HUES6 (cell line): ENCODE data around the gene THSD7B.

Source experiments
- H3K27ac ChIP-seq: 2 replicates; pipeline ENCODE4 v1.7.0; 2013; ENCODE audit warnings: low read depth, mild to moderate bottlenecking, low read length, inconsistent platforms
- H3K27me3 ChIP-seq: 2 replicates; pipeline ENCODE4 v1.6.1; 2013; ENCODE audit warnings: low read length; ENCODE audit not compliant: control insufficient read depth, insufficient read depth
- H3K36me3 ChIP-seq: 2 replicates; pipeline ENCODE4 v1.6.1; 2013; ENCODE audit warnings: low read length; ENCODE audit not compliant: control insufficient read depth, insufficient read depth
- H3K4me1 ChIP-seq: 2 replicates; pipeline ENCODE4 v1.6.1; 2013; ENCODE audit warnings: low read length; ENCODE audit not compliant: control insufficient read depth, insufficient read depth
- H3K4me3 ChIP-seq: 2 replicates; pipeline ENCODE4 v1.5.1; 2013; ENCODE audit warnings: low read depth, low read length
- H3K9ac ChIP-seq: one replicate; pipeline ENCODE4 v1.6.1; 2013; ENCODE audit warnings: mild to moderate bottlenecking, low read length
- H3K9me3 ChIP-seq: 2 replicates; pipeline ENCODE4 v1.6.1; 2013; ENCODE audit warnings: low read depth, low read length; ENCODE audit not compliant: control insufficient read depth, insufficient read depth

The THSD7B gene

DNA sequence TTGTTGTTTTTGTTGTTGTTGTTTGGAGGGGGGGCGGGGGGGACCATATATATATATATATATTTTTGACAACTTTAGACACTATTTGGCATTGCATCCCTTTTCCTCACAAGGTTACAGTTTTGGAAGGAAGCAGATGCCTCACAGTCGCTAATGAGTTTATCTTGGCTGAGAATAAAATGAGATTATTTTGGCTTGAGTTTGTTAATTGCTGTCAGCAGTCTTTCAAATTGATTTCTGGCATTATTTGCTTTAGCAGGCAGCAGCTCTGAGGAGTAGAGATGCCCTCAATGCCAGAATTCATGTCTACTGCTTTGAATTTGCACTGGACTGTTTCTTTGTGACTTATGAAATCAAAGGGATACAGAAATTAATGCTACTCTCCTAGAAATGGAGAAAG lies 603.8 kb downstream of the THSD7B start:
- Histone ChIP-seq H3K36me3 (no peaks in the 10 kb centered on the region), H3K27me3 (no peaks in the 10 kb centered on the region), H3K27ac (no peak overlapping the region), H3K4me1 (no peaks in the 10 kb centered on the region), H3K4me3 (no peak overlapping the region), H3K9me3 (no peaks in the 10 kb centered on the region), H3K9ac (no peak overlapping the region)

DNA sequence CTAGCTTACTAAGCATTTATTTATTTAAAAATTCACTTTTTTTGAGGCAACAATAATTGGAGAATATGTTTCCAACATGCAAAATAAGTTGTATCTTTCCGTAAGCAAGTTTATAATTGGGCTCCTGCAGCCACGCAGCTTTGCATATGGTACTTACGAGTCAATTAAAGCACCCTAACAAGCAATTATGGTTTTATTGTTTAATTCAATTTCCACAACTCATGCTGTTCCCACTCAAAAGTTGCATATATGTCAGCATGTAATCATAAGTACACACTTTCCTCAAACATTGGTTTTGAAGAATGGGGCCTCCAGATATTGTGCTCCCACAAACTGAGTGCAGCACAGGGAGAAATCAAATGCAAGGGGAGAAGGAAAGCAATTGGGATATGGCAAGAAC lies 613.8 kb downstream of the THSD7B start:
- Histone ChIP-seq H3K4me3 (no peak overlapping the region), H3K27me3 (no peaks in the 10 kb centered on the region), H3K36me3 (no peaks in the 10 kb centered on the region)

DNA sequence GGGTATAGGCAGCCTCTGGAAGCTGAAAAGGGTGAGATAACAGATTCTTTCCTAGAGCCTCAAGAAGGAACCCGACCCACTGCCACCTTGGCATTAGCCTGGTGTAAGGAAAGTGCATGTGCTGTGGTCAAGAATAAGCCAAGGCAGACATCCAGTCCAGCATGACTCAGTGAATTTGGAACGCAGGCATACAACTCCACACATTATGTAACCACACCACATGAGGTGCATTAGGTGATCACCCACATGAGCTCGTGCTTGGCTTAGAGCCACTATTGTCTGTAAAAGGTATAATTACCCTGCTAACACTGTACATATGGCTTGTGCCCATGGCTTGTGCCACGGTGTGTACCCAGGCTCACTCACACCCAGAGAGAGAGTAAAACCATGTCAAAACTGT lies 615.3 kb downstream of the THSD7B start:
- H3K9me3 ChIP-seq, result peaks cover 34% of the 10 kb centered on the region
- H3K4me1 ChIP-seq, result no peaks in the 10 kb centered on the region
- no peak overlapping the region for H3K27ac ChIP-seq
- H3K4me3 ChIP-seq, result no peak overlapping the region
- no peaks in the 10 kb centered on the region for H3K36me3 ChIP-seq
- H3K9ac ChIP-seq, result no peak overlapping the region
- H3K27me3 ChIP-seq, result no peaks in the 10 kb centered on the region

More for the DNA sequence above, 613.8 kb downstream of the THSD7B start:
- Histone ChIP-seq H3K9ac (no peak overlapping the region), H3K4me1 (no peaks in the 10 kb centered on the region), H3K27ac (no peak overlapping the region), H3K9me3 (peaks cover 26% of the 10 kb centered on the region)

DNA sequence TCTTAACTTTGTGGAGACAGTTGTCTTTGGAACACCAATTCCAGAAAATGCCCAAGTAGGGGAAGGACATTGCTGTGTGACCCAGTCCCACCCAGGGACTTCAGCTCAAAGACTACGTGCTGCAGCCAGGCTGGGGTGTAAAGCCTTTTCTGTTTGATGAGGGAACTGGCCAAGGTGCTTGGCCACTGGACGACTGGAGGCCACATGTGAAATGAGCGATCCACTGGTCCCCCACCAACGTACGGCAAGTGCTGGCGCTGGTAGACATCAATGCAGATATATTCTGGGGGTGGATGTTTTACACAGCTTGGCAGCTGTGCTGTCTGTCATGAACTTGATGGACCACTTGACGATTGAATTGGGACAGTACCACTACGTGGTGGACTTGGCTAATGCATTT lies 616.4 kb downstream of the THSD7B start:
- no peak overlapping the region for H3K9ac ChIP-seq
- H3K9me3 ChIP-seq, result peaks cover 34% of the 10 kb centered on the region
- no peak overlapping the region for H3K4me3 ChIP-seq
- no peaks in the 10 kb centered on the region for H3K36me3 ChIP-seq
- no peak overlapping the region for H3K27ac ChIP-seq
- no peaks in the 10 kb centered on the region for H3K27me3 ChIP-seq
- H3K4me1 ChIP-seq, result no peaks in the 10 kb centered on the region

DNA sequence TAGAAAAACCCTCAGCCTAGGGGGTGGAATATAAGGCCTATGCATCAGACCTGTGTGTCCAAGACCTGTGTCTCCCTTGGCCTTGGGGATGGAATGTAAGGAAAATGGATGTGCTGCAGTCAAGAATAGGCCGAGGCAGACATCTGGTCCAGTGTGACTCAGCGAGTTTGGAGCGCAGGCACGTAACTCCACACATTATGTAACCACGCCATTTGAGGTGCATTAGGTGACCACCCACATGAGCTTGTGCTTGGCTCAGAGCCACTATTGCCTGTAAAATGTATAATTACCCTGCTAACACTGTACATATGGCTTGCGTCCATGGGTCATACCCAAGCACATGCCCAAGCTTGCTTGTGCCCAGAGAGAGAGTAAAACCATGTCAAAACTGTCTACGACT lies 618.0 kb downstream of the THSD7B start:
- no peak overlapping the region for H3K4me3 ChIP-seq
- no peaks in the 10 kb centered on the region for H3K4me1 ChIP-seq
- H3K27ac ChIP-seq, result no peak overlapping the region
- H3K9me3 ChIP-seq, result peaks cover 34% of the 10 kb centered on the region
- H3K27me3 ChIP-seq, result no peaks in the 10 kb centered on the region
- no peaks in the 10 kb centered on the region for H3K36me3 ChIP-seq
- no peak overlapping the region for H3K9ac ChIP-seq

DNA sequence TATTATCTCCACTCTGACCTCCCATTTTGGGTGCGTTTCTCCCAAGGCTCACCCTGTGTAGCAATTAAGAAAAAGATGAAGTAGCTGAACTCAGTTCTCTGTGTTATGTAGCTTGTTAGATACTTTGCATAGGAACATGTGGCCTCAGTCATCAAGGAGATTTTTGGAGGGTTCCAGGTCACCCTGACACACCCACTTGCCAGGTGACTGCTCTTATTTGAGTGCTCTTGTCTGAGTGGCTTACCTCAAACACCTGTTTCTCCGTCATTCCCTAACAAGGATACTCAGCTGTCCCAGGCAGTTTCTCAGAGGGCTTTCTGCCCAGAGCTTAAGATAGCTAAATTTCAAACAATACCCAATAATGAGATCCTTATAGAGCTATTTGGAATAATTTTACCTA lies 621.7 kb downstream of the THSD7B start:
- H3K4me1 ChIP-seq, result no peaks in the 10 kb centered on the region
- no peaks in the 10 kb centered on the region for H3K27me3 ChIP-seq
- H3K9ac ChIP-seq, result no peak overlapping the region
- no peaks in the 10 kb centered on the region for H3K36me3 ChIP-seq
- peaks cover 29% of the 10 kb centered on the region for H3K9me3 ChIP-seq
- H3K4me3 ChIP-seq, result no peak overlapping the region
- no peak overlapping the region for H3K27ac ChIP-seq

- no peak overlapping the region for H3K9ac ChIP-seq
- no peaks in the 10 kb centered on the region for H3K9me3 ChIP-seq
- H3K27me3 ChIP-seq, result no peaks in the 10 kb centered on the region
- H3K4me1 ChIP-seq, result no peaks in the 10 kb centered on the region
- H3K4me3 ChIP-seq, result no peak overlapping the region
- no peaks in the 10 kb centered on the region for H3K36me3 ChIP-seq
- no peak overlapping the region for H3K27ac ChIP-seq
Measured at GRCh38 chr2:137405496-137405895, 640.2 kb downstream of the THSD7B start.

DNA sequence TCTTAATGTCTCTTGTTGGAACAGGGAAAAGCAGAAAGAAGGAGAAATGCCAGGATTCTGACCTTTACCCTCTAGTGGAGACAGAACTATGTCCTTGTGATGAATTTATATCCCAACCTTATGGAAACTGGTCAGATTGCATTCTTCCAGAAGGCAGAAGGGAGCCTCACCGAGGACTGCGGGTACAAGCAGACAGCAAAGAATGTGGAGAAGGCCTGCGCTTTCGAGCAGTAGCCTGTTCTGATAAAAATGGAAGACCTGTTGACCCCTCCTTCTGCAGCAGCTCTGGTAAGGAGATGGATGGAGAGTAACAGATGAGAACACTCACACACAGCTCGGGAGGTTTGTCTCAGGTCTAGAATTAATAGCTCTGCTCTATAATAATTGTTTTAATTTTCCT lies 646.2 kb downstream of the THSD7B start:
- Histone ChIP-seq H3K27ac (no peak overlapping the region), H3K36me3 (no peaks in the 10 kb centered on the region), H3K9ac (no peak overlapping the region), H3K27me3 (no peaks in the 10 kb centered on the region), H3K4me1 (no peaks in the 10 kb centered on the region), H3K4me3 (no peak overlapping the region), H3K9me3 (no peaks in the 10 kb centered on the region)

DNA sequence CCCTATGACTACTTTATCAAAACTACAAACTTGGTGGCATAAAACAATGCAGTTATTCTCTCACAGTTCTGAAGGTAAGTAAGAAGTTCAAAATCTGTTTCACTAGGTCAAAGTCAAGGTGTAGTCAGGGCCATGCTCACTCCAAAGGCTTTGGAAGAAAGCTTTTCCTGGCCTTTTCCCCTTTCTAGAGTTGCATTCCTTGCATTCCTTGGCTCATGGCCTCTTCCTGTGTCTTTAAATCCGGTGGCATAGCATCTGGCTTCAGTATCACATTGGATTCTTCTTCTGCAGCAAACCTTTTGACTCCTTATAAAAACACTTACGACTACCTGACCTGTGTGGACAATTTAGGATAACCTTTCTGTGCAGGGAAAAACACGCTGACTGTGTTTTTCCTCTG lies 655.4 kb downstream of the THSD7B start:
- Histone ChIP-seq H3K9me3 (peaks cover 17% of the 10 kb centered on the region), H3K9ac (no peak overlapping the region), H3K36me3 (no peaks in the 10 kb centered on the region), H3K4me1 (peaks cover 5% of the 10 kb centered on the region; the same call in 1 of the 2 replicates), H3K27me3 (no peaks in the 10 kb centered on the region), H3K4me3 (no peak overlapping the region), H3K27ac (no peak overlapping the region)

DNA sequence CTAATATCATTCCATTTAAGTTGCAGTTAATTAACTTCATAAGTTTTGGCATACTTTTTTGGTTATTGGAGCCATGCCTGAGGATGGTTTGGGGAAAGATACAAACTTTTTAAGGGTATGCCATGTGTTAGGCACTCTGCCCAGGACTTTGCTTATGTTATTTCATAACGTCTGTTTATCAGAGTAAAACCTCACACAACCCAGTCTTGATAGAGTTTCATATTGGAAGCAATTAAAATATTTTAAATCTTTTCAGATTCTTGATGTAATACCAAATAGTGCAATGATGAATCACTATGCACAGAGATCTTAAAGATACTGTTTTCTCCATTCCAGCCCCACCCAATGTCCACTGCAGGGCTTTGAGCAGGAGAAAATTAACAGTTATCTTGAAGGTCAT lies 669.8 kb downstream of the THSD7B start:
- no peak overlapping the region for H3K9ac ChIP-seq
- no peaks in the 10 kb centered on the region for H3K36me3 ChIP-seq
- no peak overlapping the region for H3K27ac ChIP-seq
- no peaks in the 10 kb centered on the region for H3K4me1 ChIP-seq
- no peak overlapping the region for H3K4me3 ChIP-seq
- no peaks in the 10 kb centered on the region for H3K27me3 ChIP-seq
- no peaks in the 10 kb centered on the region for H3K9me3 ChIP-seq

DNA sequence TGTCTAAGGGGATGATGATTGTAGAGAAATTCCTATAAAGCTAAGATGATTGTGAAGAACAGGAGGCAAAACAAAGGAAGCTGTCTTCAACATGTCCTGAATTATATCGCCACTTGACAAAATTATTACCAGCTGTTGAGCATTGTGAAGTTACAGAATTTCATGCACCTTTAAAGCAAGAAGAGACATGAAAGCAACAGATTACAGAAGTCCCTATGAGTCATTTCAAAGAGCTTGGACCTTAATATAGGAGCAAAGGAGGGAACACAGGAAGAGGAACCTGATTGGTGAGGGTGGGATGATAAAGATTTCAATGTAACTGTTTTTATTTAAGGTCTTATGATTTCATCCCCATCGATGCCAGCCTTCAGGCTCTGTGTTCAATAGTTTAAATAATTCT lies 672.0 kb downstream of the THSD7B start:
- H3K36me3 ChIP-seq, result no peaks in the 10 kb centered on the region
- no peaks in the 10 kb centered on the region for H3K4me1 ChIP-seq
- H3K4me3 ChIP-seq, result no peak overlapping the region
- no peak overlapping the region for H3K27ac ChIP-seq
- H3K27me3 ChIP-seq, result no peaks in the 10 kb centered on the region
- no peak overlapping the region for H3K9ac ChIP-seq
- no peaks in the 10 kb centered on the region for H3K9me3 ChIP-seq

DNA sequence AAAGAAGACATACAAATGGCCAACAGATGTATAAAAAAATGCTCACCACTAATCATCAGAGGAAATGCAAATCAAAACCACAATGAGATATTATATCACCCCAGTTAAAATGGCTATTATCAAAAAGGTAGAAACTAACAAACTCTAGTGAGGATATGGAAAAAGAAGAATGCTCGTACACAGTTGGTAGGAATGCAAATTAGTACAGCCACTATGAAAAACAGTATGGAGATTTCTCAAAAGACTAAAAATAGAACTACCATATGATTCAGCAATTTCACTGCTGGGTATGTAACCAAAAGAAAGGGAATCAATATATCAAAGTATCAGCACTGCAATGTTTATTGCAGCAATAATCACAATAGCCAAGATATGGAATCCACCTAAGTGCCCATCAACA lies 679.6 kb downstream of the THSD7B start:
- Histone ChIP-seq H3K4me1 (peaks cover 3% of the 10 kb centered on the region; the same call in 1 of the 2 replicates), H3K9ac (no peak overlapping the region), H3K9me3 (peaks cover 3% of the 10 kb centered on the region; the same call in 1 of the 2 replicates), H3K36me3 (no peaks in the 10 kb centered on the region), H3K27me3 (no peaks in the 10 kb centered on the region), H3K4me3 (no peak overlapping the region), H3K27ac (no peak overlapping the region)
